Hepatocyte (in vitro differentiated cells): ENCODE results near the gene ARHGAP1. TPM values are rescaled to one million over a fixed set of nuclear protein-coding genes. Genes with fewer than 3 reads are reported as not detected.

Experiments
- DNase-seq: peaks from one replicate; pipeline ENCODE4 v3.0.0-alpha.2; 2016; ENCODE audit warnings: low spot score
- H2AFZ ChIP-seq: fragments of 200-600 bp; sonication (generic); 2 replicates; pipeline ENCODE4 v1.6.0; 2016; ENCODE audit warnings: antibody characterized with exemption, mild to moderate bottlenecking
- H3K27ac ChIP-seq: fragments of 200-600 bp; sonication (generic); 2 replicates; pipeline ENCODE4 v1.5.1; 2016; ENCODE audit warnings: mild to moderate bottlenecking
- H3K27me3 ChIP-seq: fragments of 200-600 bp; sonication (generic); 2 replicates; pipeline ENCODE4 v1.6.1; 2016
- H3K36me3 ChIP-seq: fragments of 200-600 bp; sonication (generic); replicated peaks from 2 replicates; pipeline ENCODE4 v1.5.1; 2016; ENCODE audit warnings: low read depth; ENCODE audit not compliant: insufficient read depth
- H3K4me1 ChIP-seq: fragments of 200-600 bp; sonication (generic); 2 replicates; pipeline ENCODE4 v1.5.1; 2016; ENCODE audit warnings: mild to moderate bottlenecking, moderate library complexity; ENCODE audit not compliant: insufficient read depth
- H3K4me2 ChIP-seq: fragments of 200-600 bp; sonication (generic); 2 replicates; pipeline ENCODE4 v1.6.0; 2016
- H3K4me3 ChIP-seq: fragments of 200-600 bp; sonication (generic); 2 replicates; pipeline ENCODE4 v1.5.1; 2016; ENCODE audit warnings: mild to moderate bottlenecking
- H3K79me2 ChIP-seq: fragments of 200-600 bp; sonication (generic); 2 replicates; pipeline ENCODE4 v1.6.0; 2017; ENCODE audit warnings: mild to moderate bottlenecking
- H3K9me2 ChIP-seq: fragments of 200-600 bp; sonication (generic); replicated peaks from 2 replicates; pipeline ENCODE4 v1.6.0; 2017; ENCODE audit warnings: mild to moderate bottlenecking; ENCODE audit not compliant: insufficient read depth
- H3K9me3 ChIP-seq: fragments of 200-600 bp; sonication (generic); 2 replicates; pipeline ENCODE4 v1.5.1; 2016; ENCODE audit warnings: low read depth, mild to moderate bottlenecking
- H4K20me1 ChIP-seq: fragments of 200-600 bp; sonication (generic); 2 replicates; pipeline ENCODE4 v1.6.0; 2016; ENCODE audit warnings: mild to moderate bottlenecking; ENCODE audit not compliant: insufficient read depth, poor library complexity, severe bottlenecking
- CTCF ChIP-seq: fragments of 200-600 bp; sonication (generic); IDR thresholded peaks from 2 replicates; pipeline ENCODE4 v1.5.1; 2016; ENCODE audit warnings: antibody characterized with exemption, mild to moderate bottlenecking; ENCODE audit not compliant: poor library complexity
- EZH2 ChIP-seq: fragments of 200-600 bp; sonication (generic); IDR thresholded peaks from 2 replicates; pipeline ENCODE4 v1.6.1; 2016; ENCODE audit warnings: antibody characterized with exemption, mild to moderate bottlenecking, borderline replicate concordance
- EZH2phosphoT487 ChIP-seq: fragments of 200-600 bp; sonication (generic); IDR thresholded peaks from one replicate; pipeline ENCODE4 v1.6.1; 2018; ENCODE audit warnings: antibody characterized with exemption, mild to moderate bottlenecking, low read depth, moderate library complexity; ENCODE audit not compliant: unreplicated experiment, severe bottlenecking
- WGBS: methylation state at CpG from one replicate; pipeline ENCODE4 v1.1.6; 2016; ENCODE audit warnings: low lambda C conversion rate; ENCODE audit errors: missing lambda C conversion rate; 5-methylcytosine and 5-hydroxymethylcytosine counted together
- polyA plus RNA-seq: library from polyadenylated mRNA; unstranded; fragments of >200 nt; fragmentation: Nextera tagmentation; extraction: Ambion mirVana; gene quantifications from 2 replicates; pipeline ENCODE4 v1.2.1, GENCODE V29; 2016
- total RNA-seq: library from RNA; depleted of rRNA; stranded (reverse); fragments of >200 nt; gene quantifications from 2 replicates; pipeline ENCODE4 v1.2.3, GENCODE V29; 2014

Gene ARHGAP1
- total and polyA plus RNA-seq, 2 experiments from 2014 or later = 23.4 to 62.8 TPM

GRCh38 chr11:46639197-46639839 is 61.1 kb downstream of the ARHGAP1 start:
- H3K4me2 ChIP-seq = peak overlapping the region; percentile 46
- H3K9me3 ChIP-seq = no peaks in the 10 kb centered on the region
- WGBS = 97% methylated on average over 7 of the region's 7 CpGs
- peak overlapping the region; percentile 84 for H3K27ac ChIP-seq
- no peak overlapping the region for H3K4me3 ChIP-seq
- H3K9me2 ChIP-seq = no peaks in the 10 kb centered on the region
- DNase-seq = no peak
- H3K4me1 ChIP-seq = peaks cover 8% of the 10 kb centered on the region
- H2AFZ ChIP-seq = no peak overlapping the region
- no peaks in the 10 kb centered on the region for H3K36me3 ChIP-seq
- no peaks in the 10 kb centered on the region for H4K20me1 ChIP-seq
- no peak for TF ChIP-seq CTCF
- H3K79me2 ChIP-seq = peaks cover 47% of the 10 kb centered on the region
- no peaks in the 10 kb centered on the region for H3K27me3 ChIP-seq

- H3K4me3 ChIP-seq = no peak overlapping the region
- H2AFZ ChIP-seq = no peak overlapping the region
- no peaks in the 10 kb centered on the region for H4K20me1 ChIP-seq
- DNase-seq = no peak
- peaks cover 41% of the 10 kb centered on the region for H3K79me2 ChIP-seq
- H3K9me2 ChIP-seq = no peaks in the 10 kb centered on the region
- no peaks in the 10 kb centered on the region for H3K9me3 ChIP-seq
- H3K27ac ChIP-seq = no peak overlapping the region
- no peak overlapping the region for H3K4me2 ChIP-seq
- WGBS = 95% methylated on average over 5 of the region's 5 CpGs
- H3K36me3 ChIP-seq = no peaks in the 10 kb centered on the region
- H3K27me3 ChIP-seq = no peaks in the 10 kb centered on the region
- H3K4me1 ChIP-seq = peaks cover 8% of the 10 kb centered on the region
- TF ChIP-seq CTCF (no peak), EZH2phosphoT487 (no peak), EZH2 (no peak)
These were observed 62.9 kb downstream of the ARHGAP1 start for GRCh38 chr11:46637546-46637945.

GRCh38 chr11:46635557-46636139 is 64.8 kb downstream of the ARHGAP1 start:
- H3K27ac ChIP-seq = no peak overlapping the region
- H3K36me3 ChIP-seq = no peaks in the 10 kb centered on the region
- H2AFZ ChIP-seq = no peak overlapping the region
- 79% methylated on average over 5 of the region's 5 CpGs for WGBS
- no peaks in the 10 kb centered on the region for H3K9me2 ChIP-seq
- H3K4me2 ChIP-seq = no peak overlapping the region
- no peak for DNase-seq
- H3K9me3 ChIP-seq = no peaks in the 10 kb centered on the region
- no peaks in the 10 kb centered on the region for H4K20me1 ChIP-seq
- H3K79me2 ChIP-seq = peaks cover 32% of the 10 kb centered on the region
- TF ChIP-seq EZH2phosphoT487 = no peak
- TF ChIP-seq CTCF = no peak
- TF ChIP-seq EZH2 = no peak
- no peaks in the 10 kb centered on the region for H3K27me3 ChIP-seq
- no peak overlapping the region for H3K4me3 ChIP-seq
- peaks cover 8% of the 10 kb centered on the region for H3K4me1 ChIP-seq
